ENCODE data around the gene RAD9A.

The RAD9A gene

DNA sequence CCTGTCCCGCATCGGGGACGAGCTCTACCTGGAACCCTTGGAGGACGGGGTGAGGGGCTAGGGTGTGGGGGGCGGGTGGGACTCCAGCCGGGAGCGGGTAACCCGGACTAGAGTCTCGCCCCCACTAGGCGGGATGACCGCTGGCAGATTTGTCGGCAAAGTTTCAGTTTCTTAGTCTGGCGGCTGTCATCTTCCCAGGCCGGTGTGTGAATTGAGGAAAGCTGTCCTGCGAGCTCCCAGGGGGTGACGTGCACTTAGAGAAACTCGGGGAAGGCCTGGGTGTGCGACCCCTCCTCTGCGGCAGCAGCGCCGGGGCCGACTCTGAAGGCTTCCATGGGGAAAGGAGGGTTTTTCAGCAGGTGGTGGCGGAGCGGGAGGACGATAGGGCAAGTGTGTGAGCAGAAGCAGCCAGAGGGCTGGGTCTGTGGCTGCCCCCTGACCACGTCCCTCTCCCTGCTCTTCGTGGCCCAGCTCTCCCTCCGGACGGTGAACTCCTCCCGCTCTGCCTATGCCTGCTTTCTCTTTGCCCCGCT, 463 bp downstream of the RAD9A start:
- TF ChIP-seq, protein P1, sequence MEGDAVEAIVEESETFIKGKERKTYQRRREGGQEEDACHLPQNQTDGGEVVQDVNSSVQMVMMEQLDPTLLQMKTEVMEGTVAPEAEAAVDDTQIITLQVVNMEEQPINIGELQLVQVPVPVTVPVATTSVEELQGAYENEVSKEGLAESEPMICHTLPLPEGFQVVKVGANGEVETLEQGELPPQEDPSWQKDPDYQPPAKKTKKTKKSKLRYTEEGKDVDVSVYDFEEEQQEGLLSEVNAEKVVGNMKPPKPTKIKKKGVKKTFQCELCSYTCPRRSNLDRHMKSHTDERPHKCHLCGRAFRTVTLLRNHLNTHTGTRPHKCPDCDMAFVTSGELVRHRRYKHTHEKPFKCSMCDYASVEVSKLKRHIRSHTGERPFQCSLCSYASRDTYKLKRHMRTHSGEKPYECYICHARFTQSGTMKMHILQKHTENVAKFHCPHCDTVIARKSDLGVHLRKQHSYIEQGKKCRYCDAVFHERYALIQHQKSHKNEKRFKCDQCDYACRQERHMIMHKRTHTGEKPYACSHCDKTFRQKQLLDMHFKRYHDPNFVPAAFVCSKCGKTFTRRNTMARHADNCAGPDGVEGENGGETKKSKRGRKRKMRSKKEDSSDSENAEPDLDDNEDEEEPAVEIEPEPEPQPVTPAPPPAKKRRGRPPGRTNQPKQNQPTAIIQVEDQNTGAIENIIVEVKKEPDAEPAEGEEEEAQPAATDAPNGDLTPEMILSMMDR (IDR thresholded peaks at IDR 0.05; ENCODE audit: control insufficient read depth, extremely low read depth, insufficient read depth) = no peak
- no peak for DNase-seq (ENCODE audit: low read depth)
- H3K4me3 ChIP-seq (ENCODE audit: low read depth, low read length) = peak overlapping the region; percentile 96

DNA sequence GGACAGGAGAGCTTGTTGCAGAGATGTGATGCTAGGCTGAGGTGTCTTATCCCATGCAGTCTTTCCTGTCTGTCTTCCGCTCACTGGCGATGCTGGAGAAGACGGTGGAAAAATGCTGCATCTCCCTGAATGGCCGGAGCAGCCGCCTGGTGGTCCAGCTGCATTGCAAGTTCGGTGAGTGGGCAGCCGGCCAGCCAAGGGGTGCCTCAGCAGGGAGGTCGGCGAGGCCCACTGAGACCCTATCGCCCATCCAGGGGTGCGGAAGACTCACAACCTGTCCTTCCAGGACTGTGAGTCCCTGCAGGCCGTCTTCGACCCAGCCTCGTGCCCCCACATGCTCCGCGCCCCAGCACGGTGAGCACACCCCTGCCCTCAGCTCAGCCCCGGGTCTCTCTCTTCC, 1.7 kb downstream of the RAD9A start:
- no peak for DNase-seq (ENCODE audit: low read depth)
- no peak overlapping the region for H3K4me3 ChIP-seq (ENCODE audit: low read depth, low read length)
- TF ChIP-seq, protein P1 (IDR thresholded peaks at IDR 0.05; ENCODE audit: control insufficient read depth, extremely low read depth, insufficient read depth) = no peak

DNA sequence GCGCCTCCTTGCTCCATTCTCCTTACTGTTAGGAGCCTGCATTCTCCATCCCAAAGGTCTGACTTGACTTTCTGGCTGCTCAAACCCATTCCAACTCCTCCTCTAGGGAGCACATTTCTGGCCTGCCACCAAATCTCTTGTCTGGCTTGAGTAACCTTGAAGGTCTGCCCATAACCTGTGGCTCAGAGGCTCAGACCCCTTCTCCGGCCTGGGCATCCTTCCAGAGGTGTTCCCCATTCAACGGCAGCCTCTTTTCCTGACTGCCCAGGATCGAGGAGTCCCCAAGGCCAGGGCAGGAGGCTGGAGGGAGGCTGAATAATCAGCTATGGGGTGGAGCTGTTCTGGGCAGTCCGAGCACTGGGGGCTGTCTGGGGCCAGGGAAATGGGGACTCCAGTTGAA, 2.2 kb downstream of the RAD9A start:
- no peak for DNase-seq (ENCODE audit: low read depth)
- TF ChIP-seq, protein P1 (IDR thresholded peaks at IDR 0.05; ENCODE audit: control insufficient read depth, extremely low read depth, insufficient read depth) = no peak
- H3K4me3 ChIP-seq (ENCODE audit: low read depth, low read length) = no peak overlapping the region

DNA sequence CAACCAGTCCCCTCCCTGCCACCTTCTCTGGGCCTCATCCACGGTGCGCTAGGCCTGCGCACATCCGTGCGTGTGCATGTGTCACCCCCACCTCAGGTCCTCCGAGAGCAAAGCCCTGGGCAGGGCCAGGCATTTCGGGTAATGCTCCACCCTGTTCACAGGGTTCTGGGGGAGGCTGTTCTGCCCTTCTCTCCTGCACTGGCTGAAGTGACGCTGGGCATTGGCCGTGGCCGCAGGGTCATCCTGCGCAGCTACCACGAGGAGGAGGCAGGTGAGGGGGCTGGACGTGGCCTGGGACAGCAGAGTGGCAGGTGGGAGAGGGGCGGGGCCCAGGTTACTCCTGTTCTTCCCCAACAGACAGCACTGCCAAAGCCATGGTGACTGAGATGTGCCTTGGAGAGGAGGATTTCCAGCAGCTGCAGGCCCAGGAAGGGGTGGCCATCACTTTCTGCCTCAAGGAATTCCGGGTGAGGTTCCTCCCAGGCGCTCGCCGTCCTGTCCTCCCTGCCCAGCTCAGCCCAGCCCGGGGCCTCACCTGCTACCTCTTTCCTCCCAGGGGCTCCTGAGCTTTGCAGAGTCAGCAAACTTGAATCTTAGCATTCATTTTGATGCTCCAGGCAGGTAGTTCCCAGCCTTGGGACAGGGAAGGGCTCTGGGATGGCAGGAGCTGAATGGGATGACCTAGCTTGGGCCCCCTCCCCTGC, 3.9 kb downstream of the RAD9A start:
- TF ChIP-seq, protein P1 (IDR thresholded peaks at IDR 0.05; ENCODE audit: control insufficient read depth, extremely low read depth, insufficient read depth) = no peak
- DNase-seq (ENCODE audit: low read depth) = no peak
- H3K4me3 ChIP-seq (ENCODE audit: low read depth, low read length) = no peak overlapping the region

DNA sequence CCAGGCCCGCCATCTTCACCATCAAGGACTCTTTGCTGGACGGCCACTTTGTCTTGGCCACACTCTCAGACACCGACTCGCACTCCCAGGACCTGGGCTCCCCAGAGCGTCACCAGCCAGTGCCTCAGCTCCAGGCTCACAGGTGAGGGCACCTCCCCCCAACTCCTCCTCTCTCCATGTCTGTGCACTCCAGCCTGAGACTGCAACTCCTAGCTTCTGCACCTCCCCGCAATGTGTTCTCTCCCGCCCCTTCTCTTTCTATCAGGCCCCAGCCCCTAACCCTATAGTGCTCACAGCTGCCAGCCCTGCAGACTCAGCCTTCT, 4.4 kb downstream of the RAD9A start:
- TF ChIP-seq, protein P1 (IDR thresholded peaks at IDR 0.05; ENCODE audit: control insufficient read depth, extremely low read depth, insufficient read depth) = no peak
- no peak overlapping the region for H3K4me3 ChIP-seq (ENCODE audit: low read depth, low read length)
- no peak for DNase-seq (ENCODE audit: low read depth)

DNA sequence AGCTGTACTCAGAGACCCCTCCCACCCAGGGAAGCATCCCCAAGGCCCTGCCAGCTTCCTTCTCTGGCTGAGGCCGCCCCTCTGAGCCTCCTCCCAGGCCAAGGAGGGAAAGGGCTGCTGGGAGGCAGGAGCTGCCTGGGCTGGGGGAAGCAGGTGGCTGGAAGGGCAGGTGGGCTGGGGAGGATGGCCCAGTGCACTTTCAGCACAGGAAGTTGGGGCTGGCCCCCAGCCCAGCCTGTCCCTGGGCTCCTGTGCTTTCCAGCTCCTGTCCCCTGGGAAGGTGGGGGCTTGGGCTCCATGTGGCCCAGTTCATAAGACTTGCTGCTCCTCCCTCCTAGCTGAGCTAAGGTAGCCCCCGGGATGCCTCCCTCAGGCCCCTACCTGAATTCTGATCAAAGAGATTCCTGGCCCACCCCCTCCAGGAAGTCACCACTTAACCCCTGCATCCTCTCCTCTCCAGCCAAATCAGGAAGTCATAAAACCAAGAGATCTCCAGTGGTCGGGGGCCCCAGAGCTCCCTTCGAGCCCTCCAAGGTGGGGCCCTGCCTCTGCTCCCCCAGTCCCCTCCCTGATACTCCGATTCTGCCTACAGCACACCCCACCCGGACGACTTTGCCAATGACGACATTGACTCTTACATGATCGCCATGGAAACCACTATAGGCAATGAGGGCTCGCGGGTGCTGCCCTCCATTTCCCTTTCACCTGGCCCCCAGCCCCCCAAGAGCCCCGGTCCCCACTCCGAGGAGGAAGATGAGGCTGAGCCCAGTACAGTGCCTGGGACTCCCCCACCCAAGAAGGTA, 5.0 kb downstream of the RAD9A start:
- no peak overlapping the region for H3K4me3 ChIP-seq (ENCODE audit: low read depth, low read length)
- TF ChIP-seq, protein P1 (IDR thresholded peaks at IDR 0.05; ENCODE audit: control insufficient read depth, extremely low read depth, insufficient read depth) = no peak
- no peak for DNase-seq (ENCODE audit: low read depth)

All from LNCaP clone FGC (cell line).